Parietal lobe (tissue), 1 donor: ENCODE data around the gene FCHO2. TPM values are rescaled to one million over a fixed set of nuclear protein-coding genes. Genes with fewer than 3 reads are reported as not detected.

Source experiments
- total RNA-seq: library from RNA; depleted of rRNA; stranded (reverse); fragments of >200 nt; gene quantifications from one replicate; pipeline ENCODE4 v1.2.3, GENCODE V29; 2014

Gene FCHO2
- 76.7 TPM for total RNA-seq

GRCh38 chr5:72955768-72956323 lies at the start of gene FCHO2:
FCHO2 (plus strand) TSS chr5:72956041; CDS start chr5:72956097, 56 bp downstream.

DNA sequence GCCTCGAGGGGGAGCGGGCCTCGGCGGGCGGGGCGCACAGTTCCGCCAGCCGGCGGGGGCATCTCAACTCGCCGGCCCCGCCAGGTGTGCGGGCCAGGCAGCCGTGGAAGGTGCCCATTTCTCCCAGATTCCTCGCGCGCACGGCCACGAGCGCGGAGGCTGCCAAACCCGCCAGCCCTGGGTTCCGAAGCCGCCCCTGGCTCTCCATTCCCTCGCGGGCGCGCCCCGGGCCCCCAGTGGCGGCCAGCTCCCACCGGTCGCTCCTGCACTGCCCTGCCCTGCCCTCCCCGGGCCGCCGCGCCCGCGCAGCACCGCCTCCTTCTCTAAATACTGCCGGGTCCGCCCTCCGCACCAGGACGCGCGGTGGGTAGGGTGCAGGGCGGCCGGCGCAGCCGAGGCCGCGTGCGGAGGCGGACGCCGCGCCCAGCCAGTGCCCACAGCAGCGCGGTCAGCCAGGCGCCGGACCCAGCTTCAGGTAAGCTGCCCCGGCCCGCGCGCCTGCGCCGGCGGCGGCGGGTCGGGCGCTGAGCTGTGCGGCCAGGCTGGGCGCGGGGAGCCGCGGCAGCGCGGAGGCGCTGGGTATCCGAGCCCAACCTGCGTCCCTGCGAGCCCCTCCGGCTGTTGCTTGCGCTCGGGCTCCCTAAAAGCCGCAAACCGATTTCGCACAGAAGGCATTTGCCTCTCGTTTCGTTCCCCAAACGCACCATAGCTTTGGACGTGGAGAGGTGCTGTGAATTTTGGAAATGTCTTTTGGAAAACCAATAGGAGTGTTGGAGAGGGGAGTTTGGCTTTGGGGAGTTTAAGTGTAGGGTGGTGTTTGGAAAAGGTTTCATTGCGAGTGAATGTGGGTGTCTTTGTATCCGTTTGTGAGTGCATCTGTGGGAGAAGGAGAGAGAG lies 164.6 kb downstream of the FCHO2 start, which contains the start of gene TMEM171:
Gene TMEM171, plus strand, starts transcription at position 354 of the 897 bp plus-strand sequence. CDS start 2,799 bp downstream, outside the sequence.

Other genes starting within 250 kb of the FCHO2 start
- gene TNPO1, start 139.4 kb upstream of the FCHO2 start, total RNA-seq = 295 TPM
- gene TMEM171, start 164.5 kb downstream of the FCHO2 start, total RNA-seq = 0.94 TPM
- not detected for gene TMEM174, start 217.2 kb downstream of the FCHO2 start, total RNA-seq